Right atrium auricular region (tissue), 2 donors: ENCODE data around the gene SAMD3. TPM values are rescaled to one million over a fixed set of nuclear protein-coding genes. Genes with fewer than 3 reads are reported as not detected.

Source experiments
- DNase-seq: peaks from one replicate; pipeline ENCODE4 v3.0.0-alpha.2; 2019; ENCODE audit warnings: low spot score
- H3K27ac ChIP-seq, 2 donors: fragments of 200-600 bp; sonication (generic); 1 replicate in 1 of 2; 2 replicates in 1 of 2; pipeline ENCODE4 v1.5.1; 2016 to 2019
- H3K27me3 ChIP-seq, 2 donors: fragments of 200-600 bp; sonication (generic); one replicate each; pipeline versions ENCODE4 v1.5.1 to v1.6.0; 2017 to 2019
- H3K36me3 ChIP-seq: fragments of 200-600 bp; sonication (generic); one replicate; pipeline ENCODE4 v1.5.1; 2016
- H3K4me1 ChIP-seq, 2 donors: fragments of 200-600 bp; sonication (generic); one replicate each; pipeline versions ENCODE4 v1.5.1 to v1.6.0; 2017 to 2019
- H3K4me3 ChIP-seq, 2 donors: fragments of 200-600 bp; sonication (generic); 1 replicate in 1 of 2; 2 replicates in 1 of 2; pipeline ENCODE4 v1.5.1; 2017 to 2019; ENCODE audit warnings: mild to moderate bottlenecking in 1 of 2, moderate library complexity in 1 of 2
- H3K9me3 ChIP-seq, 2 donors: fragments of 200-600 bp; sonication (generic); one replicate each; pipeline ENCODE4 v1.5.1; 2019
- CTCF ChIP-seq, 2 donors: fragments of 200-600 bp; sonication (generic); IDR thresholded peaks; one replicate each; pipeline ENCODE4 v1.5.1; 2019; ENCODE audit warnings: antibody characterized with exemption in 2 of 2
- total RNA-seq, 2 donors: library from RNA; depleted of rRNA; stranded (reverse); fragments of >200 nt; gene quantifications; one replicate each; pipeline ENCODE4 v1.1.0, GENCODE V29; 2016

The SAMD3 gene
- total RNA-seq, 2 donors from 2014 or later: 0.67 TPM; not detected in 1

DNA sequence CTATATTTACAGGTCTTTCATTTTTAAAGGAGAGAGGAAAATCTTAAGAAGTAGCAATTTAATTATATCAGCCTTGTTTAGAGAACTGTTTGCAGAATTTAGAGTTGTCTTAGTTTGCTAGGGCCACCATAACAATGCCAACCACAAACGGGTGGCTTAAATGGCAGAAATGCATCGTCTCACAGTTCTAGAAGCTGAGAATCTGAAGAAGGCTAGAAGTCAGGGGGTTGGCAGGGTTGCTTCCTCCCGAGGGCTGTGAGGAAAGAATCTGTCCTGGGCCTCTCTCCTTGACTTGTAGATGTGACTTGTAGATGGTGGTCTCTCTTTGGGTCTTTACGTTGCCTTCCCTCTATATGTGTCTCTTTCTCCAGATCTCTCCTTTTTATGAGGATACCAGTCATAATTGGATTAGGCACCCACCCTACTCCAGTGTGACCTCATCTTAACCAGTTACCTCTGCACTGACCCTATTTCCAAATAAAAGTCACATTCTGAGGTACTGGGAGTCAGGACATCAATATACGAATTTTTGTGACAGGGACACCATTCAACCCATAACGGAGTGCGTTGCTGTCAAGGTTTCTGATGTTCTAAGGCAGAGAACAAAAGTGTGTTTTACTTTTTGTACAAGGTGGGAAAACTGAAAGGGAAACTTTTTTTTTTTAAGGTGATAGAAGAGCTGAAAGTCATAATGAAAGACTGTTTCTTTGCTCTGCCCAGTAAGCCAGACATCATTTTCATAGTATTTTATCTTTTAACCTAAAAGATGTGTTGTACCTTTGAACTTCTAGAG lies 84.4 kb downstream of the SAMD3 start:
- H3K27me3 ChIP-seq: no peaks in the 10 kb centered on the region
- TF ChIP-seq CTCF (IDR thresholded peaks at IDR 0.05): no peak
- H3K36me3 ChIP-seq: no peaks in the 10 kb centered on the region
- H3K4me3 ChIP-seq: no peak overlapping the region
- no peak for DNase-seq
- H3K4me1 ChIP-seq: no peaks in the 10 kb centered on the region
- H3K27ac ChIP-seq: no peak overlapping the region
- H3K9me3 ChIP-seq: no peaks in the 10 kb centered on the region

- no peak for DNase-seq
- H3K9me3 ChIP-seq: no peaks in the 10 kb centered on the region
- no peaks in the 10 kb centered on the region for H3K27me3 ChIP-seq
- H3K27ac ChIP-seq: no peak overlapping the region
- H3K4me1 ChIP-seq: no peaks in the 10 kb centered on the region
- no peak for TF ChIP-seq CTCF (IDR thresholded peaks at IDR 0.05)
- no peak overlapping the region for H3K4me3 ChIP-seq
- H3K36me3 ChIP-seq: no peaks in the 10 kb centered on the region
These were observed 86.0 kb downstream of the SAMD3 start for GRCh38 chr6:130136798-130137197.

GRCh38 chr6:130134582-130134981 lies 88.2 kb downstream of the SAMD3 start:
- no peak for TF ChIP-seq CTCF (IDR thresholded peaks at IDR 0.05)
- H3K36me3 ChIP-seq: no peaks in the 10 kb centered on the region
- H3K9me3 ChIP-seq: no peaks in the 10 kb centered on the region
- H3K4me3 ChIP-seq: no peak overlapping the region
- no peak for DNase-seq
- H3K27ac ChIP-seq: no peak overlapping the region
- H3K4me1 ChIP-seq: no peaks in the 10 kb centered on the region
- no peaks in the 10 kb centered on the region for H3K27me3 ChIP-seq

GRCh38 chr6:130132286-130132701 lies 90.5 kb downstream of the SAMD3 start:
- Histone ChIP-seq H3K4me1 (no peaks in the 10 kb centered on the region), H3K9me3 (no peaks in the 10 kb centered on the region), H3K27ac (no peak overlapping the region), H3K4me3 (no peak overlapping the region), H3K36me3 (no peaks in the 10 kb centered on the region), H3K27me3 (no peaks in the 10 kb centered on the region)
- DNase-seq: no peak
- TF ChIP-seq CTCF (IDR thresholded peaks at IDR 0.05): no peak

GRCh38 chr6:130129762-130130246 lies 92.9 kb downstream of the SAMD3 start:
- Histone ChIP-seq H3K27ac (no peak overlapping the region), H3K4me1 (no peaks in the 10 kb centered on the region), H3K36me3 (no peaks in the 10 kb centered on the region), H3K27me3 (no peaks in the 10 kb centered on the region), H3K4me3 (no peak overlapping the region), H3K9me3 (no peaks in the 10 kb centered on the region)
- no peak for DNase-seq
- no peak for TF ChIP-seq CTCF (IDR thresholded peaks at IDR 0.05)

DNA sequence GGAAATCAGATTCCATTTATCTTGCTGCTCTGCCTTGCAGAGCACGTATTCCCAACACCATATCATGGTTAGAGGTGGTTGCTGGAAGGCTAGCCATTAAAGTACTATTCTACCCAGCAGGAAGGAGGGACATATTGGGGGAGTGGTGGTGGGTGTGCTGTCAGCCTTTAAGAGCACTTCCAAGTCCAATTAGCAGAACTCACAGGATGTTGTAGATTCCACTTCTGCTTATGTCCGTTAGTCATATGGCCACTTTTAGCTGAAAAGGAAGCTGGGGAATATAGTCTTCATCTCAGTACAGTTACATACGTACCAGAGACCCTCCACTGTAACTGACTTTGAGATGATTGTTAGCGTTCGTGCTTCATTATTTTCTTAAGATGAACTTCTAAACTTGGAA lies 94.4 kb downstream of the SAMD3 start:
- TF ChIP-seq CTCF (IDR thresholded peaks at IDR 0.05): no peak

More for the DNA sequence above, 94.4 kb downstream of the SAMD3 start:
- H3K9me3 ChIP-seq: no peaks in the 10 kb centered on the region
- no peaks in the 10 kb centered on the region for H3K36me3 ChIP-seq
- DNase-seq: no peak
- no peaks in the 10 kb centered on the region for H3K27me3 ChIP-seq
- no peaks in the 10 kb centered on the region for H3K4me1 ChIP-seq
- H3K4me3 ChIP-seq: no peak overlapping the region
- no peak overlapping the region for H3K27ac ChIP-seq
